HG02678 (cell line): ENCODE data around the gene PITRM1.

Source experiments
- ATAC-seq: cut with Tn5 transposase; IDR thresholded peaks from one replicate; pipeline ENCODE4 v1.9.1; 2021; ENCODE audit warnings: mild to moderate bottlenecking, moderate library complexity; ENCODE audit not compliant: unreplicated experiment

Gene PITRM1

DNA sequence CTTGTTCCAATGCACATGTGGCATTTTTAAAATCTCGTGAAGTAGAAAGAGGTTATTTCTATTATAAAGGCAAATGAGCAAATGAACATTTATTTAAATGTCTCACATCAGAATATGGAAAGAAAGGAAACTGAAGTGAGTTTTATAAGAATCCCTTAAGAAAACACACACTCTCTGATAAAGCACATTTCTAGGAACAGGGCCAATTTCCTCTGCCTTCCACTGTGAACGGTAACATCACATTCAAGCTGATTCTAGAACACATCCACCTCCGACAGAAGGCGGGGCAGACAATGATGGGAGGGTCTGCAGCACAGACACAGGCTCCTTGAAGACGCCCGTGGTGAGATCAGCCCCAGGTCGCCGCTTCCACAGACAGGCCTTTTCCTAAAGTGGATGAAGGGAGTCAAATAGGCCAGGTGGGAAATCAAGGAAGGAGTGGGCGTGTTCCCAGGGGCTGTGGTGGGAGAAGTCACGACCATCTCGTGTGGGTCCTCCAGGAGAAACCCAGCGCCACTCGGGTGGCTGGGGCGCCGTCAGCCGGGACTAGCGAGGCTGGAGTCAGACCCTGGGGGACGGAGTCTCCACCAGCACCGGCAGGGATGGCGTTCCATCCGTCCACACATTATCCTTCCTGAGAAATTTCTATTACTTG lies 31.1 kb downstream of the PITRM1 start:
- no peak for ATAC-seq

DNA sequence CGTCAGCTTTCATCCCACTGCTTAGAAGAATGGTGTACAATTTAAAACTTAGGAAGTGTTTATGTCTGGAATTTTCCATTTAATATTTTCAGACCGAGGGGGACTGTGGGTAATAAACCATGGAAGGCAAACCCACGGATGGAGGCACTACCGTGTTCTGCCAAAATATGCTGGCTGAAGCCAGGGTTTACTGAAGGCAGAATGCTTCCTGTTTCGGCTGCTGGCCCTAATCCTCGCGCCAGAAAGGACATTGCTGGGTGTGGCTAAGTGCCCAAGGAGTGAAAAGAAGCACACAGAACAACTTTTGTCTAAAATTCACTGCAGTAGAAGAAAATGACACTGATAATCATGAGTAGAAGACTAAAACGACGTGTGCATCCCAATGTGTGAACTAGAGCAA lies 32.3 kb downstream of the PITRM1 start:
- no peak for ATAC-seq

DNA sequence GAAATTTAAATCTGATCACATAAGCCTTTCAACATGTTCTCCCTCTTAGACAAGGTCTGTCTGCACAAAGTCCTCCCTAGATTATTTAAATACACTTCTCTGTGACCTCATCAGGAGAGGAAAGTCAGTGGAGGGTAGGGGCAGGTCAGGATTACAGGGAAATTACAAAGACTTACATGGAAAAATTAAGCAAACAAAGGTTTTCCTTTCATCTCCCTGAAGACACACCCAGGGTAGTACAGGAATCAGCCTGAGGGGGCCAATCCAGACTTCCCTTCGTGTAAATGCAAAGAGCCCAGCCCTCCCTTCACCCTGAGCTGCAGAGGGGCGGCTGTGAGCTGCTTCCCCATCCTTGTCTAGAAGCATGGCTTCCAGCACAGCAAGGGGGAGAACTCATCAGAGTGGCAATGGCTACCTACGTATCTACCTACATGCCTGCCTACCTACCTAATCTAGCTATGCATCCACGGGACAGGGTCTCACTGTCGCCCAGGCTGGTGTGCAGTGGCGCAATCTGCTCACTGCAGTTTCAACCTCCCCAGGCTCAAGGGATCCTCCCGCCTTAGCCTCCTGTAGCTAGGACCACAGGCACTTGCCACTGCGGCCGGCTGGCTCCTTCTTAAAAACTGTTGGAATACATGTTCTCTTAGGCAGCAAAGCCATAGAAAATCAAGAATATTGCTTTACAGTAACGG lies 33.2 kb downstream of the PITRM1 start:
- no peak for ATAC-seq

DNA sequence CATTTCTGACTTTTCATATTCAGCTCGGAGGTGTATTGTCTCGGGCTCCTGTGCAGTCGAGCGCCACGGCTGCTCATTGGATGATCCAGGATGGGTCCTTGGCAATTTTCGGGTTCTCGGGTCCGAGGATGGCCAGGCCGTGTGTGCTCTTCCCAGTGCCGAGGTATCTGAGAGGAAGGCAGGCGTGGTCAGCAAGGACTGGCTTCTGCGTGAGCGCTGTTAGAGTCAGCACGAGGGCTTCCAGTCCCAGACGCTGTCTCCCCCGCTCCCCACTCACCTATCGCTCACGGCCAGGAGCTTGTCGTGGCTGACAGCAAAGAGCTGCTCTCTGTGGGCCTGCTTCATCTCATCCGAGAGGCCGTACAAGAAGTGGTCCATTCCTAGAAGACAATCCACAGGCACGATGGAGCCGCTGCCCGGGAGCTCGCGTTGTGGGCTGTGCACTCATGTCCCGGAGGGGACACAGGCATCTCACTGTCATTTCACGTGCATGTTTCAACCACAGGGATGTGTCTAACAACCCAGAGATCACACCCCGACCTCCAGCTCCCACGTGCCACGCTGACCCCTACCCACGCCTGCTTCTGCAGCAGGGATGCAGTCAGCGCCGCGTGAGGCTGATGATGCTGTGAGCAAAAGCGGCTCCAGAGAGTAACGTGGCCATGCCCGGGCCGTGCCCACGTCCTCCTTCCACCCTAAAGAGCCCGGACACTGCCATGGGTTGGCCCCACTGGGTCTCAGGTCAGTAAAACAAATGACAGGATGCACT lies 34.4 kb downstream of the PITRM1 start:
- no peak for ATAC-seq

DNA sequence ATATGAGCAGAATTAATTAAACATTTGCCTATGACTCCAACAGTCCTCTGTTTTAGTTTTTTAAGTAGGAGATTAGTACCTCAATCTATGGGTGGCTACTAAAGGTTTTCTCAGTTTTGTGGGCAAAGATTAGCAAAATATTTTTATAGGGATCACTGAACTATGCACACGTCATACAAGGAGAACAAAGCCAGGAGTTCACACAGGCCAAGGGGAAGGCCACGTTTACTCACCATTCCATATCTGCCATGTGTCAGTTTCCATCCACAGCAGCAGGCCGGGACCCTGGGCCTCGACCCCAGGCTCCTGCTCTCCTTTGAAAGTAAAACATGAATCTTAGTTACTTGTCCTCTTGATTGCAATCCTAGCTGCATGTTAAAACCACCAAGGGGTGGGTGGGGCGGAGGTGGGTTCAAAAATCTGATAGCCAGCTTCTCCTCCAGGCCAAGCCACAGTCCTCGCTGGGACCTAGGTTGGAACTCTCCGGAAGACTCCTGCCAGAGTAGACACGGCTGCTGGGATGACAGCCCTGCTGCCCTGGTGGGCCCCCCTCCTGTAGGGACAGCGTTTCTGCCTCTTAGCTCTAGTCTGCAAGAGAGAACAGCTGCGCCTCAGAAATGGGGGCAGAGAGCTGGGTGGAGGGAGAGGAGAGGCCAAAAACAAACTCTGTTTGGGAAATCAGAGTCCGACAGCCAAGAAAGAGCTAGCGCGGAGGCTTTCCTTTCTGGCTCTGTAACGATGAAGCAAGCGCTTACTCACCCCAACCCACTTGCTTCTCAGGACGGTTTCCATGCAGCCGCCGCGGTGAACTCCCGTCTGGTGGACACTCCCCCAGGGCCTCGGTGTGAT lies 35.6 kb downstream of the PITRM1 start:
- ATAC-seq = no peak

DNA sequence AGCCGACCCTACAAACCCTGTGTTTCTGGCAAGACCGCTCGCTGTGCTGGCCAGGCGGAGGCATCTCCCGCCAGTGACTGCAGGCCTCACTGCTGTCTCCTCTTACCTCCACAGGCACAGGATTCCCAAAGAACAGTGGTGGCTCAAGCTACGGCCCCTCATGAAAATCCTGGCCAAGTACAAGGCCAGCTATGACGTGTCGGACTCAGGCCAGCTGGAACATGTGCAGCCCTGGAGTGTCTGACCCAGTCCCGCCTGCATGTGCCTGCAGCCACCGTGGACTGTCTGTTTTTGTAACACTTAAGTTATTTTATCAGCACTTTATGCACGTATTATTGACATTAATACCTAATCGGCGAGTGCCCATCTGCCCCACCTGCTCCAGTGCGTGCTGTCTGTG lies 36.2 kb downstream of the PITRM1 start:
- no peak for ATAC-seq

DNA sequence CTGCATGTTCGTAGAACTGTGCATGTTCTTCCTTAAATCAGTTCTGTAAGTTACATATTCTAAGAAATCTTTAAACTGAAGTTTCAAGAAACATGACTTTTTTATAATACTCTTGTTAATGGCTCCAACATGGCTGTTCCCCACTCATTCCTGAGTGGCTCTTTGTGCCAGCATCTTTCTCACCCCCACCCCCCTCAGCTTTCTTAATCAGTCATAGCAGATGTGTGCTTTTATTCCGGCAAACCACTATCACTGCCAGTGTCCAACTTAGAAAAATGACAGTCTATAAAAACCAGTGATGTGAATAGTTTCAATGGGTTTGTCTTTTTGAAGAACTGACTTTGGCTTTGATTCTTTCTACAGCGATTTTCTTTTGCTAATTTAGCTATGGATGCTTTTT lies 37.6 kb downstream of the PITRM1 start:
- no peak for ATAC-seq

DNA sequence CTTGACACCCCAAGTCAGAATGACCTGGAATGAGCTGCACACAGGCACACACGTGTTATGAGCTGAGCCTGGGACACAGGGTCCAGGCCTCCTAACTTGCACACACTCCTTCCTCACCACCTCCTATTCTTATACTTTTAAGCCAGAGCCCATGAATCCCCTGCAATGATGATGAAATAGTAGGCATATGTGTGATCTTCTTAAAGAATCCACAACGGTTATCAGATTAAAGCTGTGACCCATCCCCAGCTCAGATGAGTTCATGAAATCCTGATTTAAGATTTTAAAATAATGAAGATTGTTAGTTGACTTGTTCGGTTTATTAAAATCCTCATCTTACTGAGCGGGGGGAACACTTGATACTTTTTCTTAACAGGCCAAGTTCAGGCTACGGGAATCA lies 38.6 kb downstream of the PITRM1 start:
- no peak for ATAC-seq

DNA sequence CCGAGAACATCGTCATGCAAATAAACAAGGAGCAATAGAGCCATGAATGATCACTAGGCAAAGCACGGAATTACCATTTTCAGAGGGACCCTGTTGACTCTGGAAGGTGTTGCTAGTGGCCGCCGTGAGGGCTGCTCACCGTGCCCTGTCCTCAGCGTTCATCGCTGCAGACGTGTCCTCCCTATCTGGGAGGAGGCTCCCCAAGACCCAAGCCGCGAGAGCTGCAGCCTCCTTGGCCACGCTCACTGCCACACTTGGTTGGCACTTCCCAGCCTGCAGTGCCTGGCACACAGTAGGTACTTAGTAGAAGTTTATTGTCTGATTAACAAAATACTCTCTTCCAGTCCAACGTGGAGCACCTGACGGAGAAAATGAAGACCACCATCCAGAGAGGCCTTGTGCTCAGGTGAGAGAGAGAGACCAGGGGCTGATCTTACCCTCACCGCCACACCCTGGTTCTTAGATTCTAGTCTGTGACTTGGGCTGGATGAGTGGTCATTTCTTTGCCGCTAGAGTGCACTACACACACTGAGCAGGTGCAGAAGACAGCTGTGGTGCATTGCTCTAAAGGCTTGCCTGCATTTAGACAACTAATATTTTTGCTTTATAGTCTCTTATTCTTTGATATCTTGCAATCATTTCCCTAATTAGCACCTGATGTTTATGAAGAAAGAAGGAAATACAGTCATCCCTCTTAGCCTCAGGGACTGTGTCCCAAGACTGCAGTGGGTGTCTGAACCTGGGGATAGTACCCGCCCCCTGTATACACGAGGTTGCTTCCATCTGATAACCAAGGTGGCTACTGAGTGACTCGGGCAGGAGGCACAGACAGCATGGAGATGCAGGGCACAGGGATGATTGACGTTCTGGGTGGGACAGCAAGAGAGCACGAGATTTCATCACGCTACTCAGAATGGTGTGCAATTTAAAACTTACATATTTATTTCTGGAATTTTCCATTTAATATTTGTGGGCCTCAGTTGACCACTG lies 40.3 kb downstream of the PITRM1 start:
- ATAC-seq = no peak

DNA sequence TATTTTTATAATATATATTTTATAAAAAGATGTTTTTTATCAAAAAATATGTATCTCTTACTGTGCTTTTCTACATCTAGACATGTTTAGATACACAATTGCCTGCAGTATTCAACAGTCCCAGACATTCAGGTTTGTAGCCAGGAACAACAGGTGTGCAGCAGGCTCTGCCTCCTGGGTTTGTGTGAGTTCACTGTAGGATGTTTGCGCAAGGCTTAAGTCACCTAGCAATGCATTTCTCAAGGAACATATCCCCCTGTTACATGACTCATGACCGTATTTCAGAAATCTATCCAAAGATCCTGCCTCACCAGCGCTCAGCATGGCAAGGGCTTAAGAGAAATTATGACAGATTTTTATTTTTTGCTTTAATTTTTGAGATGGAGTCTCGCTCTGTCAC lies 41.5 kb downstream of the PITRM1 start:
- no peak for ATAC-seq

DNA sequence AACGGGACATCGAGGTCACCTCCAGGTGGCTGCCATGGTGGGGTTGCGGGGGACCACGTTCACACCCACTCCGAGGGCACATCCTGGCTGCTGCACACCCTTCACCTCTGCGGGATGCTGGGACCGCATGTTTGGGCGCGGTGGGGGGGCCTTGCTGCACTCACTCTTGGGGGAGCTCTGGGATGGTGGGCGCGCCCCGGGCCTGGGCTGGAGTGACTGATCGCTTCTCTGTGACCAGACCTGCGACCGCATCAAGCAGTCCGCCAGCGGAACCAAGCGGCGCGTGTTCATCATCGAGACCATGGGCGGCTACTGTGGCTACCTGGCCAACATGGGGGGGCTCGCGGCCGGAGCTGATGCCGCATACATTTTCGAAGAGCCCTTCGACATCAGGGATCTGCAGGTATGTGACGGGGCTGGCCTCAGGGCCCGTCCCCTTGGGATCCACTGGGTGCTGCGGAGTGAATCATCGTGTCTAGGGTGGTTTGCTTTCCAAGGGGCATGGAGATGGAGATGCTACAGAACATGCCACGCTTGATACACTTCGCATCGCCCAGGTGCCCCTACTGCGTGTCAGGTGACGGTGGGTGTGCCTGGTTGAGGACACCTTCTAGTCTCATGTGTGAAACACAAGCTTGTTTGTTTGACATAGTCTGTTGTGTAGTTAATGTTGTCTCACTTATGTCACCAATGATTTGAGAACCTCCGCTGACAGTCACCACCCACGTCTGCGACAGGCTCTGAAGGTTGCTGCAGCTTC lies 42.8 kb downstream of the PITRM1 start:
- ATAC-seq = no peak

DNA sequence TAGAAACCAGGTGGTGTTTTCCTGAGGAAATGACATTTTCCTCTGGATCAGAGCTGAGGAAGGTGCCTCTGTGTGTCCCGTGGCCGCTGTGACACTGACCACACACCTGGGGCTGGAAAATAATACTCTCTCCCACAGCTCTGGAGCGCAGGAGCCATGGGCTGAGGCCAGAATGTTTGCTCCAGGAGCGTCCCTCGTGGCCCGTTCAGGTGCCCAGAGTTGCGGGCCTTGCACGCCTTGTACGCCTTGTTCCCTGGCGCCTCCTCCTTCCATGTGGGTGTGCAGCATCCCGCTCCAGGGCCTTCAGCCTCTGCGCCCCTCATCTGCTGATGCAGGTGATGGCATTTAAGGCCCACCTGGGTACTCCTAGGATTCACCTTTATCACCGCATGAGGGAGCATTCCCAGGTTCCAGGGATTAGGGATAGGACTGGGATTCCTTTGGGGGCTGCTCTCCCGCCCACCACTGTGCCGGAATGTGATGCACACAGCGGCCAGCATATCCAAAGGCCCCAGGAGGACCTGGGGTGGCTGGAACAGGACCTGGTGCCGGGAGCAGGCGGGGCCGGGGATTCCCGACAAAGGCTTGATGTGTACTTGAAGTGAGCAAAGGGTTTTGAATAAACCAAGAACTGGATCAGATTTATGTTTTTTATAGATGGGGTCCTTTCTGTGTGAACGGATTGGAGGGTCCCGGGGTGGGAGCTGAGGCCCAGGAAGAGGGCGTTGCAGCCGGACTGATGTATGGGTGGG lies 44.0 kb downstream of the PITRM1 start:
- no peak for ATAC-seq

DNA sequence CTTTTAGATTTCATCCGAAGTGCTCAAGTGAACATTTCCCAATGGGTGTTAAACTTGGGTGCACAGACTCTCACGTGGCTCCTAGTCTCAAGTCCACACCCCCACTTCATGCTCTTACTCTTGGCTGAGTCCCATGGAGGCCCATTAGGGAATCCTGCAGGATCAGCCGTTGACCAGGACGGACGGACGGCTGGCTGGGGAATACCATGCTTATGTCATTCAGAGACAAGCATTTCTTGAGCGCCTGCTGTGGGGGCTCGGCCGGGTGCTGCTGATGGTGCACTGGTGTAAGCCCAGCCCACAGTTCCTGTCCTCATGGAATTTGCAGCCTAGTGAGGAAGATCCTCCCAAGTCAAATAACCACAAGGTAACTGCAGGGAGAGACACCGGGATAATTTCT lies 44.7 kb downstream of the PITRM1 start:
- ATAC-seq = no peak

DNA sequence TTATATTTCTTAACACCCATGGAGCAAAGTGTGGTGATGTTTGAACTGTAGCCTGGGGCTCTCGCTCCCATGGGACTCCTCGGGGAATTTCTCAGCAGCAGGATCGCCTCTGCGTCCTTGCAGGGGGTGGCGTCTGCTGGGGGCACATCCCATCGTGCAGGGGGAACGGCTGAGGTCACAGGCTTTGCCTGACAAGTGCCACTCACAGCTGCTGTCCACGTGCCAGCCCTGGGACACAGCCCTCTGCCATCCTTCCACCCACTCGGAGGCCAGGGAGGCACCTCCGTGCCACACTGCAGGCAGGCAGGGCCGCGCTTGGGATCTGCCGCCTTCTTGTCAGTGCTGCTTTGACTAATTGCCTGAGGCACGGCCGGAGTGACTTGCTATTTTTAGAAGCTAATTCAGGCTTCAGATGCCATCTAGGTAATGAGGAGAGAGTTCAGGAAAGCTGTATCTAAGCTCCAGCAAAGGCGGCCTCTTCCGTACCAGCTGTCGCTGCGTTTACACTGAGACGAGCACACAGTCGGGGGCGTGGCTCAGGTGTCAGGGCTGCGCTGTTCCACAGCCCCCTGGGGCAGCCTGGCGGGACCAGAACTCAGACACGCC lies 45.7 kb downstream of the PITRM1 start:
- no peak for ATAC-seq

DNA sequence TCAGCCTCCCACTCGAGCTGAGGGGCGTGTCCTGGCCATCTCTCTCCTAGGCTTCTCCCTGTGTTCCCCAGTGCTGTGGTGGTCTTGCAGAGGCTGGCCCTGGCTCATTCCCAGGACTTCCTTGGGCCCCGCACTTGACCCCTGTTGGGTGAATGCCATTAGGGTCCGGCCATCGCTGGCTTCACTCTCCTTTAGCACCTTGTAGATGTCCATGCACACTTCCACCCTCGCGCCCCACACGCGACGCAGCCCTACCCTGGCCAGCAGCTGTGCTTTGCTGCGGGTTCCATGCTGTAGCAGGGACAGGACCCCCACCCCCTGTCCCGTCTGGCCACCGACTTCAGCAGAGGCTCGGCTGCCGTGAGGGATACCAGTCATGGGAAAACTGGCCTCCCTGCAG lies 46.3 kb downstream of the PITRM1 start:
- ATAC-seq = no peak

DNA sequence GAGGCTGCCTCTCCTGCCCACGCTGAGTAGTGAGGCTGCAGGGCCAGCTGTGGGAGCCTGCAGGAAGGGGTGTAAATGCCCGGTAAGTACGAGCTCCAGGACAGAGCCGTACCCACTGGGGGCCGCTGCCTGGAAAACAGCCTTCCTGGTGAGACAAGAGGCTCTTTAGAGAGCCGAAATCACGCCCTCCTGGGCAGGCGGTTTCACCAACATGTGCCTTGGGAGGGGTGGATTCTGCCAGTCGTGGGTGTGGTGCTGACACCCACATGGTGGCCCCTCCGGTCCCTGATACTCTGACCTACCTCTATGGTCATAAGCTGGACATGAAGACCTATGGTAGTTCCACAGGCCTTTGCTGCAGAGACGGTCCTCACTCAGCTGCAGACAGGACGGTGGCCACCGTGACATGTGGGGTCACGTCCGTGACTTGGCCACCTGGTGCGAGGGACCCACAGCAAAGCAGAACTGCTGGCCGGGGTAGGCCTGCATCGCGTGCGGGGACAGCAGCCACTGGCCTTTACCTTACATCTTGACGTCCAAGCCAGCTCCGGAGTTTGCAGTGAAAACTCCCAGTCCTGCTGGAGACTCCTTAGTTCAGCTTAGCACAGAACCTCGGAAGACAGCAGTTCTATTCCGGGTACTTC lies 46.9 kb downstream of the PITRM1 start:
- no peak for ATAC-seq

DNA sequence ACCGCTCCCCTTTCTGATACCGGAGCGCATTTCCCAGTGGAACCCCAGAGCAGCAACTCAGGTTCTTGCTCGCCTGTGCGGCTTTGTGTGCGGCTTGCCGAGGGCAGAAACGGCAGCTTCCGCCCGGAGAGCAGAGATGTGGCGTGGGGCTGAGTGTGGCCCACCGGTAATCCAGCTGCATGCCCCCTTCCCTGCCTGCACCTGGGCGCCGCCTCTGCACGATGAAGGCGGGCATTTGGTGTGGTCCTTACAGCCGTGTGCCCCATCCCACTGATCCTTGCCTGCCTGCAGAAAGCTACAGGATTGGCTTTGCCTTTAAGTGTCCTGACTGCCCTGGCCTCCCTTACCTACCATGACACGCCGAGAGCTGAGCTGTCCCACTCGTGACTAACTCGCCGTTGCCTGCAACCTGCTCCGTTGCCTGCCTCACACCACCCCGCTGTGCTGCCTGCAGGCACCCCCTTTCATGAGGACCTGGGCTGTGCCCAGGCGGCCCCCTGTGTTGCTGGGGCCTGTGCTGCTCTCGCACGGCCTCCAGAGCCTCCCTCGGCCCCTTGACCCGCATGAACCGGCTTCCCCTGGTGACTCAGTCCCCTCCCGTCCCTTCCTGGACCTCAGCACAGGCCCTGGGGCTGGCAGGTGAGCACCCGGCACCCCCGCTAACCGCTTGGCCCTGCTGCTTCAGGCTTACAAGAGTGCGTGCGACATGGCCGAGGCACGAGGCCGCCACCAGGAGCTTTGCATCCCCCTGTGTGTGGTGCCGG lies 48.0 kb downstream of the PITRM1 start:
- no peak for ATAC-seq
